ENCODE measurements around the gene ENOX1.
"Not testable (repeated sequence)": the region's sequence is repeated elsewhere in the genome, so short reads cannot be mapped to it uniquely, and the experiment has no call there.

ENOX1 gene

GRCh38 chr13:43354153-43354945, 432.4 kb downstream of the ENOX1 start:
- DNase-seq (ENCODE audit: low read depth), result no peak

GRCh38 chr13:43353631-43354030, 433.1 kb downstream of the ENOX1 start:
- no peak for DNase-seq (ENCODE audit: low read depth)

GRCh38 chr13:43351612-43352011, 435.2 kb downstream of the ENOX1 start:
- not testable (repeated sequence) for DNase-seq (ENCODE audit: low read depth)

GRCh38 chr13:43348397-43348796, 438.4 kb downstream of the ENOX1 start:
- DNase-seq (ENCODE audit: low read depth), result no peak

GRCh38 chr13:43347877-43348276, 438.9 kb downstream of the ENOX1 start:
- DNase-seq (ENCODE audit: low read depth), result no peak

- no peak for DNase-seq (ENCODE audit: low read depth)
Observed at GRCh38 chr13:43346427-43346826, 440.3 kb downstream of the ENOX1 start.

- no peak for DNase-seq (ENCODE audit: low read depth)
Observed at GRCh38 chr13:43343645-43344044, 443.1 kb downstream of the ENOX1 start.

GRCh38 chr13:43339805-43340550, 446.8 kb downstream of the ENOX1 start:
- no peak for DNase-seq (ENCODE audit: low read depth)

- DNase-seq (ENCODE audit: low read depth), result no peak
Observed at GRCh38 chr13:43339145-43339804, 447.5 kb downstream of the ENOX1 start.

- DNase-seq (ENCODE audit: low read depth), result no peak
Observed at GRCh38 chr13:43335764-43336163, 451.0 kb downstream of the ENOX1 start.

- DNase-seq (ENCODE audit: low read depth), result no peak
Observed at GRCh38 chr13:43333176-43333575, 453.6 kb downstream of the ENOX1 start.

GRCh38 chr13:43331672-43332071, 455.1 kb downstream of the ENOX1 start:
- DNase-seq (ENCODE audit: low read depth), result no peak

GRCh38 chr13:43329702-43330101, 457.1 kb downstream of the ENOX1 start:
- no peak for DNase-seq (ENCODE audit: low read depth)

- no peak for DNase-seq (ENCODE audit: low read depth)
Observed at GRCh38 chr13:43328907-43329306, 457.9 kb downstream of the ENOX1 start.

GRCh38 chr13:43326100-43326499, 460.7 kb downstream of the ENOX1 start:
- no peak for DNase-seq (ENCODE audit: low read depth)

GRCh38 chr13:43325636-43326035, 461.1 kb downstream of the ENOX1 start:
- DNase-seq (ENCODE audit: low read depth), result no peak

- DNase-seq (ENCODE audit: low read depth), result no peak
Observed at GRCh38 chr13:43324129-43324528, 462.6 kb downstream of the ENOX1 start.

- DNase-seq (ENCODE audit: low read depth), result no peak
Observed at GRCh38 chr13:43319617-43320444, 466.9 kb downstream of the ENOX1 start.

- DNase-seq (ENCODE audit: low read depth), result no peak
Observed at GRCh38 chr13:43316946-43317353, 469.8 kb downstream of the ENOX1 start.

GRCh38 chr13:43316281-43316680, 470.5 kb downstream of the ENOX1 start:
- DNase-seq (ENCODE audit: low read depth), result no peak

- no peak for DNase-seq (ENCODE audit: low read depth)
Observed at GRCh38 chr13:43315522-43315921, 471.2 kb downstream of the ENOX1 start.

GRCh38 chr13:43309311-43309710, 477.5 kb downstream of the ENOX1 start:
- DNase-seq (ENCODE audit: low read depth), result no peak

All from stimulated activated CD4-positive, alpha-beta T cell treated with anti-CD3 and anti-CD28 coated beads, Interleukin-2, amount 100 ng/mL, for 4 hours (primary cell).